B cell (primary cell): ENCODE results near the gene UBALD2. TPM values are rescaled to one million over a fixed set of nuclear protein-coding genes. Genes with fewer than 3 reads are reported as not detected.

ENCODE experiments used
- ATAC-seq: fragments of 200-7000 bp; cut with Tn5 transposase; one replicate; pipeline ENCODE4 v1.10.0; 2021; ENCODE audit warnings: low read depth, mild to moderate bottlenecking, moderate number of reproducible peaks, moderate library complexity
- CTCF ChIA-PET: fragments of 350-600 bp; sonication (Branson Sonifier 250); formaldehyde crosslinking; loops from one replicate; lab custom pipeline; 2021; ENCODE audit warnings: antibody characterized with exemption, inconsistent platforms; lab: Charles Lee
- POLR2A ChIA-PET: fragments of 350-600 bp; sonication (Branson Sonifier 250); formaldehyde crosslinking; loops from one replicate; lab custom pipeline; 2021; ENCODE audit warnings: antibody characterized with exemption; lab: Charles Lee
- DNase-seq: peaks from one replicate; pipeline ENCODE4 v3.0.0; 2013
- H2AFZ ChIP-seq: 2 replicates; pipeline ENCODE4 v1.6.1; 2012; ENCODE audit warnings: mild to moderate bottlenecking, low read depth, low read length; ENCODE audit not compliant: insufficient read depth, poor library complexity, severe bottlenecking
- H3K27ac ChIP-seq, 2 donors: 1 replicate in 1 of 2; 2 replicates in 1 of 2; pipeline ENCODE4 v1.5.1; 2012 to 2013; ENCODE audit warnings: low read length in 2 of 2, mild to moderate bottlenecking in 2 of 2, moderate library complexity in 1 of 2
- H3K27me3 ChIP-seq, 4 experiments: fragments of 200-600 bp in 1 of 4; sonication (generic) in 1 of 4; replicated peaks in 1 of 4; 1 replicate in 2 of 4; 2 replicates in 2 of 4; pipeline versions ENCODE4 v1.6.1 to v1.7.0; 2013 to 2016; ENCODE audit warnings: low read length in 3 of 4, mild to moderate bottlenecking in 2 of 4, mixed read lengths in 1 of 4, moderate library complexity in 1 of 4; ENCODE audit not compliant: insufficient read depth in 4 of 4, control insufficient read depth in 3 of 4; ENCODE audit errors: control extremely low read depth in 1 of 4
- H3K36me3 ChIP-seq, 2 experiments: replicated peaks in 1 of 2; 1 replicate in 1 of 2; 2 replicates in 1 of 2; pipeline versions ENCODE4 v1.6.1 to v1.7.1; 2013; ENCODE audit warnings: low read length in 1 of 2; ENCODE audit not compliant: insufficient read depth in 2 of 2, control insufficient read depth in 1 of 2; ENCODE audit errors: control extremely low read depth in 1 of 2, extremely low read depth in 1 of 2
- H3K4me1 ChIP-seq, 2 donors: fragments of 200-600 bp in 1 of 2; sonication (generic) in 1 of 2; 1 replicate in 1 of 2; 2 replicates in 1 of 2; pipeline versions ENCODE4 v1.5.1 to v1.6.1; 2013 to 2017; ENCODE audit warnings: low read length in 2 of 2; ENCODE audit not compliant: control insufficient read depth in 2 of 2, insufficient read depth in 2 of 2
- H3K4me2 ChIP-seq: replicated peaks from 2 replicates; pipeline ENCODE3; 2012; ENCODE audit warnings: mild to moderate bottlenecking, low read depth, low read length; ENCODE audit not compliant: poor library complexity, severe bottlenecking
- H3K4me3 ChIP-seq, 5 experiments: fragments of 200-600 bp in 1 of 5; sonication (generic) in 1 of 5; 1 replicate in 3 of 5; 2 replicates in 2 of 5; pipeline versions ENCODE4 v1.5.1 to v1.7.0; 2011 to 2016; ENCODE audit warnings: low read length in 4 of 5, mild to moderate bottlenecking in 4 of 5, low read depth in 2 of 5, control low read depth in 1 of 5, moderate library complexity in 1 of 5; ENCODE audit not compliant: insufficient read depth in 1 of 5; ENCODE audit errors: control extremely low read depth in 1 of 5, extremely low read depth in 1 of 5
- H3K79me2 ChIP-seq: fragments of 200-600 bp; sonication (generic); one replicate; pipeline ENCODE4 v1.6.0; 2016; ENCODE audit warnings: low read length; ENCODE audit not compliant: control insufficient read depth, insufficient read depth
- H3K9ac ChIP-seq: fragments of 200-600 bp; sonication (generic); 2 replicates; pipeline ENCODE4 v1.6.1; 2017; ENCODE audit warnings: mild to moderate bottlenecking, low read length, moderate library complexity
- H3K9me3 ChIP-seq, 3 donors: one replicate each; pipeline versions ENCODE4 v1.6.1 to v1.7.1; 2013; ENCODE audit warnings: low read length in 2 of 3; ENCODE audit not compliant: control insufficient read depth in 2 of 3, insufficient read depth in 1 of 3; ENCODE audit errors: control extremely low read depth in 1 of 3
- H4K20me1 ChIP-seq: 2 replicates; pipeline ENCODE4 v1.6.0; 2012; ENCODE audit warnings: mild to moderate bottlenecking, low read length; ENCODE audit not compliant: insufficient read depth, control insufficient read depth, poor library complexity, severe bottlenecking
- H3K27ac Mint-ChIP-seq: one replicate; pipeline ENCODE4 v1.8.0; 2021; ENCODE audit warnings: mixed read lengths
- H3K27me3 Mint-ChIP-seq: one replicate; pipeline ENCODE4 v1.8.0; 2021; ENCODE audit warnings: mixed read lengths
- H3K4me1 Mint-ChIP-seq: one replicate; pipeline ENCODE4 v1.8.0; 2021; ENCODE audit warnings: mixed read lengths
- H3K4me3 Mint-ChIP-seq: one replicate; pipeline ENCODE4 v1.8.0; 2021; ENCODE audit warnings: mixed read lengths
- H3K9me3 Mint-ChIP-seq: one replicate; pipeline ENCODE4 v1.8.0; 2022; ENCODE audit warnings: mixed read lengths; ENCODE audit not compliant: insufficient read depth
- EZH2 ChIP-seq: IDR thresholded peaks from 2 replicates; pipeline ENCODE4 v1.6.1; 2012; ENCODE audit warnings: borderline replicate concordance, low read depth, mild to moderate bottlenecking, moderate library complexity, low read length; ENCODE audit not compliant: insufficient read depth, poor library complexity, severe bottlenecking
- whole genome bisulfite sequencing: methylation state at CpG from one replicate; pipeline ENCODE4 v1.1.5; 2013; ENCODE audit warnings: missing lambda C conversion rate; ENCODE audit not compliant: insufficient coverage; 5-methylcytosine and 5-hydroxymethylcytosine counted together
- intact Hi-C: fragments of 100-400 bp; cut with micrococcal nuclease; formaldehyde crosslinking; loops from one replicate; pipeline ENCODE4 v1.10.0; 2022
- polyA plus RNA-seq: library from polyadenylated mRNA; depleted of rRNA; stranded (reverse); fragments of >200 nt; gene quantifications from 2 replicates; pipeline ENCODE4 v1.2.3, GENCODE V29; 2012
- total RNA-seq, 2 donors: library from RNA; stranded (reverse); fragments of 120-200 nt in 1 of 2; gene quantifications; 1 replicate in 1 of 2; 2 replicates in 1 of 2; pipeline versions ENCODE4 v1.2.3 to v1.2.4, GENCODE V29; 2013 to 2022
- TF ChIP-seq, protein P1 (sequence below): fragments of 200-600 bp; IDR thresholded peaks from one replicate; pipeline ENCODE4 v1.8.0; 2022; ENCODE audit warnings: antibody characterized with exemption, mild to moderate bottlenecking

UBALD2 gene
- total and polyA plus RNA-seq, 2 donors (not counting 1 experiment from before 2014, with no cell fraction given), result 78.9 to 155 TPM

DNA sequence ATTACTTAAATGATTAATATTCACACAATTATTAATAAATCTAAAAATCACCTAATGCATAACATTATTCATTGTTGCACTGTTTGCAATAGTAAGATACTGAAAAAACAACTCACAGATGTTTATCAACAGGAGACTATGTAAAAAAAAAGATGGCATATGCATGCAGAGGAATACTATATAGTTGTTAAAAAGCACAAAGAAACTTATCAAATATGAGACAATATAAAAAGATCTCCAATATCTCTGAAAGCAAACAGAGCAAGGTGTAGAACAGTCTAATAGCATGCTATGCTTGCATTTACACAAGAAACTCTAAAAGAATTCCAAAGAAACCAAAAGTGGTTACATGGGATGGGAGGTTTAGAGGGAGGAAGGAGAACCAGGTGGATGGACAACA, 28.5 kb upstream of the UBALD2 start:
- Mint-ChIP-seq H3K27ac (no peak overlapping the region), H3K4me3 (no peak overlapping the region), H3K4me1 (peaks cover 11% of the 10 kb centered on the region), H3K27me3 (peaks cover 15% of the 10 kb centered on the region), H3K9me3 (no peaks in the 10 kb centered on the region)
- Histone ChIP-seq H3K27ac (no peak overlapping the region), H3K4me2 (no peak overlapping the region), H3K4me3 (no peak overlapping the region), H3K9me3 (peaks cover 0 to 5% (median 1%) of the 10 kb centered on the region in 3 donors), H3K79me2 (no peaks in the 10 kb centered on the region), H2AFZ (no peak overlapping the region), H3K4me1 (peaks cover 16% of the 10 kb centered on the region in 2 donors), H3K9ac (no peak overlapping the region), H3K36me3 (no peaks in the 10 kb centered on the region), H3K27me3 (peaks cover 0 to 19% (median 9%) of the 10 kb centered on the region in 4 experiments), H4K20me1 (no peaks in the 10 kb centered on the region)
- intact Hi-C loops, result no loop called here
- CTCF ChIA-PET, result no interaction called here
- POLR2A ChIA-PET, result no interaction called here
- ATAC-seq (no peak), DNase-seq (no peak)
- TF ChIP-seq, protein P1, sequence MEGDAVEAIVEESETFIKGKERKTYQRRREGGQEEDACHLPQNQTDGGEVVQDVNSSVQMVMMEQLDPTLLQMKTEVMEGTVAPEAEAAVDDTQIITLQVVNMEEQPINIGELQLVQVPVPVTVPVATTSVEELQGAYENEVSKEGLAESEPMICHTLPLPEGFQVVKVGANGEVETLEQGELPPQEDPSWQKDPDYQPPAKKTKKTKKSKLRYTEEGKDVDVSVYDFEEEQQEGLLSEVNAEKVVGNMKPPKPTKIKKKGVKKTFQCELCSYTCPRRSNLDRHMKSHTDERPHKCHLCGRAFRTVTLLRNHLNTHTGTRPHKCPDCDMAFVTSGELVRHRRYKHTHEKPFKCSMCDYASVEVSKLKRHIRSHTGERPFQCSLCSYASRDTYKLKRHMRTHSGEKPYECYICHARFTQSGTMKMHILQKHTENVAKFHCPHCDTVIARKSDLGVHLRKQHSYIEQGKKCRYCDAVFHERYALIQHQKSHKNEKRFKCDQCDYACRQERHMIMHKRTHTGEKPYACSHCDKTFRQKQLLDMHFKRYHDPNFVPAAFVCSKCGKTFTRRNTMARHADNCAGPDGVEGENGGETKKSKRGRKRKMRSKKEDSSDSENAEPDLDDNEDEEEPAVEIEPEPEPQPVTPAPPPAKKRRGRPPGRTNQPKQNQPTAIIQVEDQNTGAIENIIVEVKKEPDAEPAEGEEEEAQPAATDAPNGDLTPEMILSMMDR, result no peak
- TF ChIP-seq EZH2, result no peak

- intact Hi-C loops, result no loop called here
These were observed 27.3 kb upstream of the UBALD2 start for GRCh38 chr17:76237859-76238313.

More at GRCh38 chr17:76237859-76238313, 27.3 kb upstream of the UBALD2 start:
- Histone ChIP-seq H3K79me2 (no peaks in the 10 kb centered on the region), H3K27me3 (peaks cover 0 to 32% (median 18%) of the 10 kb centered on the region in 4 experiments), H3K4me2 (no peak overlapping the region), H3K27ac (no peak overlapping the region), H3K9ac (no peak overlapping the region), H2AFZ (no peak overlapping the region), H3K4me3 (no peak overlapping the region), H3K4me1 (peaks cover 16 to 21% of the 10 kb centered on the region in 2 donors), H3K9me3 (peaks cover 0 to 5% (median 1%) of the 10 kb centered on the region in 3 donors), H3K36me3 (no peaks in the 10 kb centered on the region), H4K20me1 (no peaks in the 10 kb centered on the region)
- WGBS, result 100% methylated on average over 2 of the region's 7 CpGs
- ATAC-seq, result no peak
- Mint-ChIP-seq H3K4me3 (no peak overlapping the region), H3K9me3 (no peaks in the 10 kb centered on the region), H3K27me3 (peaks cover 24% of the 10 kb centered on the region), H3K4me1 (peaks cover 11% of the 10 kb centered on the region), H3K27ac (no peak overlapping the region)
- DNase-seq, result no peak
- ChIA-PET POLR2A (no interaction called here), CTCF (interaction anchor here (0.7 to 1.6 kb wide), 4 partner anchors 42 to 1502 kb away, joined by 3 to 9 read pairs (median 4); no protein-coding TSS in a partner anchor)
- no peak for TF ChIP-seq EZH2
- TF ChIP-seq, protein P1, result no peak
